Vagina (tissue), 2 donors: ENCODE measurements around the gene NAA38. TPM values are rescaled to one million over a fixed set of nuclear protein-coding genes. Genes with fewer than 3 reads are reported as not detected.
A peak's percentile ranks its signal among the peaks of the same experiment; 100 is the strongest.

Source experiments
- DNase-seq, 2 donors: peaks; one replicate each; pipeline ENCODE4 v3.0.0-alpha.2; 2017; ENCODE audit errors: extremely low spot score in 2 of 2
- H3K27ac ChIP-seq: fragments of 200-600 bp; sonication (generic); one replicate; pipeline ENCODE4 v1.5.1; 2019
- H3K27me3 ChIP-seq: fragments of 200-600 bp; sonication (generic); one replicate; pipeline ENCODE4 v1.5.1; 2019
- H3K36me3 ChIP-seq, 2 donors: fragments of 200-600 bp; sonication (generic); one replicate each; pipeline ENCODE4 v1.5.1; 2017 to 2019
- H3K4me1 ChIP-seq: fragments of 200-600 bp; sonication (generic); one replicate; pipeline ENCODE4 v1.5.1; 2019
- H3K4me3 ChIP-seq, 2 donors: fragments of 200-600 bp; sonication (generic); 1 replicate in 1 of 2; 2 replicates in 1 of 2; pipeline ENCODE4 v1.5.1; 2016 to 2019
- H3K9me3 ChIP-seq: fragments of 200-600 bp; sonication (generic); one replicate; pipeline ENCODE4 v1.5.1; 2019
- CTCF ChIP-seq, 3 experiments: fragments of 450-650 bp in 2 of 3; fragments of 200-600 bp in 1 of 3; sonication (generic) in 1 of 3; IDR thresholded peaks; one replicate each; pipeline ENCODE4 v1.5.1; 2017 to 2019; ENCODE audit warnings: antibody characterized with exemption in 3 of 3, mild to moderate bottlenecking in 2 of 3, moderate library complexity in 2 of 3
- POLR2A ChIP-seq, 2 donors: fragments of 450-650 bp; IDR thresholded peaks; one replicate each; pipeline ENCODE4 v1.6.1; 2017; ENCODE audit warnings: antibody characterized with exemption in 2 of 2, mild to moderate bottlenecking in 2 of 2, moderate library complexity in 2 of 2
- POLR2AphosphoS5 ChIP-seq, 2 donors: sonication (generic); formaldehyde crosslinking; IDR thresholded peaks; one replicate each; pipeline ENCODE4 v1.9.0; 2017; ENCODE audit warnings: antibody characterized with exemption in 2 of 2, mild to moderate bottlenecking in 2 of 2, low read depth in 1 of 2; ENCODE audit not compliant: insufficient read depth in 1 of 2
- intact Hi-C: fragments of 100-400 bp; cut with DNase I; formaldehyde crosslinking; loops from one replicate; pipeline ENCODE4 v1.15.1; 2023
- total RNA-seq: library from RNA; depleted of rRNA; stranded (reverse); fragments of >200 nt; gene quantifications from one replicate; pipeline ENCODE4 v1.2.3, GENCODE V29; 2016

The NAA38 gene
- total RNA-seq, 1 donor from 2014 or later: 83.5 TPM

DNA sequence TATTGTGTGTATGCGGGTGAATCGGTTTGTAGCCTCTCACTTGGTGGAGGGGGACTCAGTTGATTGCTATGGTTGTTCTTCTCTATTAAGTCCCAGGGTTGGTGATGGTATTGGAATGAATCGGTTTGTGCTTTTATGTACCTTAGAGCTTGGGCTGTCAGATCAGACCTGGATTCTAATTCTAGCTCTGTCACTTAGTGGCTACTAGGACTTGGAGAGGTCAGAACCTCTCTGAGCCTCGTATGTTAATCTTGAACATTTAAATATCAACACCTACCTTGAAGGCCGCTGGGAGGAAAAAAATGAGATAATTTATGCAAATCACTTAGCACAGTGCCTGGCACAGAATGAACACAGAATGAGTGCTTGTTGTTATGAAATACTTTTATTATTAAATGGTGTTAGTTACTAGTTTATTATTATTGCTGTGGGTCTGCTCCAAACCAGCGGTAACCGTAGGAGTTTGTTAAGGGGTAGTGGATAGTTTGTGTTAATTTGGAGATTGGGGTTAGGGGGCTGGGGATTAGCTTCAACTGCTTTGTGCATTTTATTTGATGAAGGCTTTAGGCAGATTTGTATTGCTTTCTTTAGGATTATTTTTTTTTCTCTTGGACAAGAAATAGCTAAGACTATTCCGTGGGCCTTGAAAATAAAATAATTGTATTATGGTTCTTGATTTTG lies 19.8 kb downstream of the NAA38 start:
- Histone ChIP-seq H3K9me3 (no peaks in the 10 kb centered on the region), H3K36me3 (no peaks in the 10 kb centered on the region), H3K27me3 (no peaks in the 10 kb centered on the region), H3K27ac (peak overlapping the region; percentile 99), H3K4me3 (peak overlapping the region; percentile 24 to 70), H3K4me1 (peaks cover 62% of the 10 kb centered on the region)
- intact Hi-C loops: loop anchor here (5.0 kb wide), 1 partner anchor 210 kb away; the partner anchor contains the start of gene SAT2
- no peak for TF ChIP-seq POLR2AphosphoS5 (IDR thresholded peaks at IDR 0.05; ENCODE audit: insufficient read depth in 1 of 2, low read depth in 1 of 2)
- TF ChIP-seq POLR2A (IDR thresholded peaks at IDR 0.05): no peak
- TF ChIP-seq CTCF (IDR thresholded peaks at IDR 0.05): no peak
- no peak for DNase-seq

- peak in 1 of 2 donors; percentile 95 for DNase-seq
- Histone ChIP-seq H3K4me1 (peaks cover 59% of the 10 kb centered on the region), H3K36me3 (no peaks in the 10 kb centered on the region), H3K9me3 (no peaks in the 10 kb centered on the region), H3K27me3 (no peaks in the 10 kb centered on the region), H3K27ac (peak overlapping the region; percentile 99), H3K4me3 (peak overlapping the region; percentile 70 to 95)
- no peak for TF ChIP-seq CTCF (IDR thresholded peaks at IDR 0.05)
- TF ChIP-seq POLR2A (IDR thresholded peaks at IDR 0.05): peak in 1 of 2 donors; percentile 45
- peak; percentile 52 to 70 for TF ChIP-seq POLR2AphosphoS5 (IDR thresholded peaks at IDR 0.05; ENCODE audit: insufficient read depth in 1 of 2, low read depth in 1 of 2)
- intact Hi-C loops: loop anchor here (5.0 kb wide), 1 partner anchor 210 kb away; the partner anchor contains the start of gene SAT2
These were observed 20.6 kb downstream of the NAA38 start for GRCh38 chr17:7836596-7837407.

- Histone ChIP-seq H3K27me3 (no peaks in the 10 kb centered on the region), H3K9me3 (no peaks in the 10 kb centered on the region), H3K36me3 (no peaks in the 10 kb centered on the region), H3K27ac (peak overlapping the region; percentile 99), H3K4me3 (peak overlapping the region; percentile 70 to 95), H3K4me1 (peaks cover 54% of the 10 kb centered on the region)
- peak in 1 of 2 donors; percentile 78 for TF ChIP-seq POLR2AphosphoS5 (IDR thresholded peaks at IDR 0.05; ENCODE audit: insufficient read depth in 1 of 2, low read depth in 1 of 2)
- peak in 1 of 2 donors; percentile 5 for TF ChIP-seq POLR2A (IDR thresholded peaks at IDR 0.05)
- TF ChIP-seq CTCF (IDR thresholded peaks at IDR 0.05): no peak
- intact Hi-C loops: loop anchor here (5.0 kb wide), 1 partner anchor 209 kb away; the partner anchor contains the start of gene SAT2
- no peak for DNase-seq
These were observed 21.4 kb downstream of the NAA38 start for GRCh38 chr17:7835814-7836595.

- peaks cover 46% of the 10 kb centered on the region for H3K4me1 ChIP-seq
These were observed 22.2 kb downstream of the NAA38 start for GRCh38 chr17:7834957-7835813.

More at GRCh38 chr17:7834957-7835813, 22.2 kb downstream of the NAA38 start:
- H3K36me3 ChIP-seq: no peaks in the 10 kb centered on the region
- TF ChIP-seq POLR2AphosphoS5 (IDR thresholded peaks at IDR 0.05; ENCODE audit: insufficient read depth in 1 of 2, low read depth in 1 of 2): peak; percentile 69 to 93
- peak in 1 of 2 donors; percentile 72 for TF ChIP-seq POLR2A (IDR thresholded peaks at IDR 0.05)
- peak; percentile 41 to 87 (median 72) for TF ChIP-seq CTCF (IDR thresholded peaks at IDR 0.05)
- peak overlapping the region; percentile 99 for H3K27ac ChIP-seq
- intact Hi-C loops: loop anchor here (5.0 kb wide), 1 partner anchor 208 kb away; the partner anchor contains the start of gene SAT2
- peak overlapping the region; percentile 70 to 95 for H3K4me3 ChIP-seq
- no peaks in the 10 kb centered on the region for H3K9me3 ChIP-seq
- DNase-seq: peak in 1 of 2 donors; percentile 98
- H3K27me3 ChIP-seq: no peaks in the 10 kb centered on the region
